ENCODE measurements around the gene PTPN21. TPM values are rescaled to one million over a fixed set of nuclear protein-coding genes. Genes with fewer than 3 reads are reported as not detected.

PTPN21 gene
- total and polyA plus RNA-seq, 9 of the 15 experiments (the other 6 are each of a cell fraction or from before 2014, with no cell fraction given) = 0.06 to 1.9 (median 0.94) TPM

DNA sequence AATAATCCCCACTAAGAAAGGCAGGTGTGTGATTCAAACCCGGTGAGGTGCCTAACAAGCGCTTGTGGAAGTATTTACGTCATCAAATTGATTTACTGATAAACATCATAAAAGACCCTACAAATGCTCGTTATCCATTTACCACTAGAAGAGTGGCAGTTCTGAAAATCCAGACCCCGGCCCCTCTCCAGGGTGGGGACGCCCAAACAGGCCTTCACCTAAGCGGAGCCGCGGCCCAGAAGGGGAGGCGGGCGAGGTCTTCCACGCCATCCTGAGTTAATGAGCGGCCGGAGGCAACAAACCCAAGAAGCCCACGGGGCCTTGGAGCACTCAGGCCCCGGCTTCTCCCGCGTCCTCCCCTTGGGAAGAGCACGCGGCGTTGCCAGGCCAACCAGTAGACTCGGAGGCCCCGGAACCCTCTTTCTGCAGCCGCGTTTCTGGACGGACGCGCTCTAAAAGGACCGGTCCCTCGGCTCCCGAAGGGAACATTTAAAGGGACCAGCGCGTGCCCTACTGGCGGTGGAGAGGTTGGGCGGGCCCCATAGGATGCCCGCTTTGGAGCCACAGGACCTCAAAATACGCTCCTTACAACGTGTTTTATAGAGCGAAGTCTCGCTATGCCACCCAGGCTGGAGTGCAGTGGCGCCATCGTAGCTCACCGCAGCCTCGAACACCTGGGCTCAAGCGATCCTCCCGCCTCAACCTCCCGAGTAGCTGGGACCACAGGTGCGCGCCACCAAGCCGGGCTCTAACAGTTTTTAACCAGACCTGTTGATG is 3.5 kb downstream of the PTPN21 start:
- Histone ChIP-seq H3K9ac (ENCODE audit: insufficient read depth in 1 of 2, low read depth in 2 of 2, low read length in 2 of 2) (peak overlapping the region; percentile 25 to 83; a peak in 3 of 4 replicates), H3K9me1 (ENCODE audit: control insufficient read depth, insufficient read depth, low read length) (no peaks in the 10 kb centered on the region), H3K4me2 (ENCODE audit: insufficient read depth, low read length) (peak overlapping the region; percentile 64), H3K27ac (ENCODE audit: extremely low read depth, low read depth, low read length) (no peak overlapping the region), H3K4me3 (peak overlapping the region; percentile 41), H3K9me3 (replicated peaks; ENCODE audit: control insufficient read depth, insufficient read depth, low read depth, low read length) (no peaks in the 10 kb centered on the region), H2AFZ (ENCODE audit: low read depth, low read length) (peak overlapping the region; percentile 74; the same call in 1 of the 2 replicates), H3K36me3 (ENCODE audit: control insufficient read depth, insufficient read depth, low read length) (no peaks in the 10 kb centered on the region; the same call in 2 of the 3 replicates), H3K79me2 (ENCODE audit: control insufficient read depth, insufficient read depth, low read length) (no peaks in the 10 kb centered on the region), H3K27me3 (ENCODE audit: control insufficient read depth in 2 of 2, insufficient read depth in 2 of 2, low read length in 2 of 2) (no peaks in the 10 kb centered on the region), H3K4me1 (replicated peaks in 1 of 2; ENCODE audit: control insufficient read depth in 2 of 2, insufficient read depth in 2 of 2, low read length in 2 of 2) (peaks cover 0 to 15% of the 10 kb centered on the region in 2 experiments; a peak in 3 of 5 replicates), H4K20me1 (replicated peaks; ENCODE audit: control insufficient read depth, insufficient read depth, low read length) (no peaks in the 10 kb centered on the region)
- in situ Hi-C loops (cut with MboI) = loop anchor here (25.0 kb wide), 1 partner anchor 564 kb away; the partner anchor contains the start of gene GALC
- DNase-seq (ENCODE audit: extremely low read depth in 1 of 4, low spot score in 3 of 4) (peak; percentile 32 to 58 (median 38)), FAIRE-seq (no peak), ATAC-seq (peak; percentile 67)
- 52% methylated on average over 31 of the region's 50 CpGs for WGBS (ENCODE audit: insufficient coverage, low coverage, missing lambda C conversion rate)
- intact Hi-C loops (cut with micrococcal nuclease) = no loop called here
- no TSS peak for BruUV-seq (replicated peaks)
- ChIA-PET POLR2A (interaction anchor here (1.1 to 1.7 kb wide), 2 partner anchors 14 to 32 kb away, joined by 3 read pairs; no protein-coding TSS in a partner anchor), CTCF (ENCODE audit: low intra/inter-chr PET ratio) (no interaction called here)
- TF ChIP-seq ZNF263 (CRISPR knock-in tag; IDR thresholded peaks at IDR 0.05; ENCODE audit: borderline replicate concordance) = peak; percentile 40; the same call in 1 of the 2 replicates
- TF ChIP-seq, protein P1, sequence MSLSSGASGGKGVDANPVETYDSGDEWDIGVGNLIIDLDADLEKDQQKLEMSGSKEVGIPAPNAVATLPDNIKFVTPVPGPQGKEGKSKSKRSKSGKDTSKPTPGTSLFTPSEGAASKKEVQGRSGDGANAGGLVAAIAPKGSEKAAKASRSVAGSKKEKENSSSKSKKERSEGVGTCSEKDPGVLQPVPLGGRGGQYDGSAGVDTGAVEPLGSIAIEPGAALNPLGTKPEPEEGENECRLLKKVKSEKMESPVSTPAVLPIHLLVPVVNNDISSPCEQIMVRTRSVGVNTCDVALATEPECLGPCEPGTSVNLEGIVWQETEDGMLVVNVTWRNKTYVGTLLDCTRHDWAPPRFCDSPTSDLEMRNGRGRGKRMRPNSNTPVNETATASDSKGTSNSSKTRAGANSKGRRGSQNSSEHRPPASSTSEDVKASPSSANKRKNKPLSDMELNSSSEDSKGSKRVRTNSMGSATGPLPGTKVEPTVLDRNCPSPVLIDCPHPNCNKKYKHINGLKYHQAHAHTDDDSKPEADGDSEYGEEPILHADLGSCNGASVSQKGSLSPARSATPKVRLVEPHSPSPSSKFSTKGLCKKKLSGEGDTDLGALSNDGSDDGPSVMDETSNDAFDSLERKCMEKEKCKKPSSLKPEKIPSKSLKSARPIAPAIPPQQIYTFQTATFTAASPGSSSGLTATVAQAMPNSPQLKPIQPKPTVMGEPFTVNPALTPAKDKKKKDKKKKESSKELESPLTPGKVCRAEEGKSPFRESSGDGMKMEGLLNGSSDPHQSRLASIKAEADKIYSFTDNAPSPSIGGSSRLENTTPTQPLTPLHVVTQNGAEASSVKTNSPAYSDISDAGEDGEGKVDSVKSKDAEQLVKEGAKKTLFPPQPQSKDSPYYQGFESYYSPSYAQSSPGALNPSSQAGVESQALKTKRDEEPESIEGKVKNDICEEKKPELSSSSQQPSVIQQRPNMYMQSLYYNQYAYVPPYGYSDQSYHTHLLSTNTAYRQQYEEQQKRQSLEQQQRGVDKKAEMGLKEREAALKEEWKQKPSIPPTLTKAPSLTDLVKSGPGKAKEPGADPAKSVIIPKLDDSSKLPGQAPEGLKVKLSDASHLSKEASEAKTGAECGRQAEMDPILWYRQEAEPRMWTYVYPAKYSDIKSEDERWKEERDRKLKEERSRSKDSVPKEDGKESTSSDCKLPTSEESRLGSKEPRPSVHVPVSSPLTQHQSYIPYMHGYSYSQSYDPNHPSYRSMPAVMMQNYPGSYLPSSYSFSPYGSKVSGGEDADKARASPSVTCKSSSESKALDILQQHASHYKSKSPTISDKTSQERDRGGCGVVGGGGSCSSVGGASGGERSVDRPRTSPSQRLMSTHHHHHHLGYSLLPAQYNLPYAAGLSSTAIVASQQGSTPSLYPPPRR (CRISPR knock-in tag; IDR thresholded peaks at IDR 0.05; ENCODE audit: borderline replicate concordance) = no peak
- 0 out of 2 replicates have a peak, but pooled peaks have one; percentile 53 for TF ChIP-seq MTA3 (IDR thresholded peaks at IDR 0.05; ENCODE audit: borderline replicate concordance)
- TF ChIP-seq HCFC1 (IDR thresholded peaks at IDR 0.05; ENCODE audit: low read depth, low read length) = peak; percentile 66
- TF ChIP-seq, protein P2, sequence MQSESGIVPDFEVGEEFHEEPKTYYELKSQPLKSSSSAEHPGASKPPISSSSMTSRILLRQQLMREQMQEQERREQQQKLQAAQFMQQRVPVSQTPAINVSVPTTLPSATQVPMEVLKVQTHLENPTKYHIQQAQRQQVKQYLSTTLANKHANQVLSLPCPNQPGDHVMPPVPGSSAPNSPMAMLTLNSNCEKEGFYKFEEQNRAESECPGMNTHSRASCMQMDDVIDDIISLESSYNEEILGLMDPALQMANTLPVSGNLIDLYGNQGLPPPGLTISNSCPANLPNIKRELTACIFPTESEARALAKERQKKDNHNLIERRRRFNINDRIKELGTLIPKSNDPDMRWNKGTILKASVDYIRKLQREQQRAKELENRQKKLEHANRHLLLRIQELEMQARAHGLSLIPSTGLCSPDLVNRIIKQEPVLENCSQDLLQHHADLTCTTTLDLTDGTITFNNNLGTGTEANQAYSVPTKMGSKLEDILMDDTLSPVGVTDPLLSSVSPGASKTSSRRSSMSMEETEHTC (IDR thresholded peaks at IDR 0.05) = no peak
- TF ChIP-seq, protein P3, sequence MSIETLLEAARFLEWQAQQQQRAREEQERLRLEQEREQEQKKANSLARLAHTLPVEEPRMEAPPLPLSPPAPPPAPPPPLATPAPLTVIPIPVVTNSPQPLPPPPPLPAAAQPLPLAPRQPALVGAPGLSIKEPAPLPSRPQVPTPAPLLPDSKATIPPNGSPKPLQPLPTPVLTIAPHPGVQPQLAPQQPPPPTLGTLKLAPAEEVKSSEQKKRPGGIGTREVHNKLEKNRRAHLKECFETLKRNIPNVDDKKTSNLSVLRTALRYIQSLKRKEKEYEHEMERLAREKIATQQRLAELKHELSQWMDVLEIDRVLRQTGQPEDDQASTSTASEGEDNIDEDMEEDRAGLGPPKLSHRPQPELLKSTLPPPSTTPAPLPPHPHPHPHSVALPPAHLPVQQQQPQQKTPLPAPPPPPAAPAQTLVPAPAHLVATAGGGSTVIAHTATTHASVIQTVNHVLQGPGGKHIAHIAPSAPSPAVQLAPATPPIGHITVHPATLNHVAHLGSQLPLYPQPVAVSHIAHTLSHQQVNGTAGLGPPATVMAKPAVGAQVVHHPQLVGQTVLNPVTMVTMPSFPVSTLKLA (conservative IDR thresholded peaks at IDR 0.05) = peak in 1 of 2 experiments; percentile 46; a peak in 1 of 4 replicates
- TF ChIP-seq SIN3B (IDR thresholded peaks at IDR 0.05; ENCODE audit: low read depth) = peak; percentile 32; the same call in 1 of the 2 replicates
- no peak for TF ChIP-seq ZNF699 (CRISPR knock-in tag; IDR thresholded peaks at IDR 0.05; ENCODE audit: insufficient replicate concordance)
- peak; percentile 76 for TF ChIP-seq ZFX (CRISPR knock-in tag; IDR thresholded peaks at IDR 0.05)
- TF ChIP-seq L3MBTL2 (IDR thresholded peaks at IDR 0.05) = peak; percentile 47; the same call in 1 of the 2 replicates
- no peak for TF ChIP-seq ZFPM2 (CRISPR knock-in tag; IDR thresholded peaks at IDR 0.05)
- no peak for TF ChIP-seq EHMT2 (IDR thresholded peaks at IDR 0.05)
- TF ChIP-seq ZNF121 (CRISPR knock-in tag; conservative IDR thresholded peaks at IDR 0.05) = no peak
- peak; percentile 77 for TF ChIP-seq RFX1 (IDR thresholded peaks at IDR 0.05)
